ENCODE data around the gene GGT1.

The GGT1 gene

GRCh38 chr22:24571266-24571665 lies 31.7 kb upstream of the GGT1 start:
- Histone ChIP-seq H3K9ac (ENCODE audit: low read length) (no peak overlapping the region), H3K36me3 (ENCODE audit: control insufficient read depth, insufficient read depth, low read length) (peaks cover 9% of the 10 kb centered on the region), H3K27me3 (ENCODE audit: control insufficient read depth, insufficient read depth, low read length) (no peaks in the 10 kb centered on the region), H3K4me1 (ENCODE audit: control insufficient read depth, insufficient read depth, low read length) (no peaks in the 10 kb centered on the region), H3K4me3 (ENCODE audit: low read length) (no peak overlapping the region), H3K27ac (ENCODE audit: low read depth, low read length) (no peak overlapping the region)

- no peak overlapping the region for H3K27ac ChIP-seq (ENCODE audit: low read depth, low read length)
- no peak overlapping the region for H3K4me3 ChIP-seq (ENCODE audit: low read length)
- H3K4me1 ChIP-seq (ENCODE audit: control insufficient read depth, insufficient read depth, low read length): no peaks in the 10 kb centered on the region
- H3K36me3 ChIP-seq (ENCODE audit: control insufficient read depth, insufficient read depth, low read length): peaks cover 3% of the 10 kb centered on the region
- no peaks in the 10 kb centered on the region for H3K27me3 ChIP-seq (ENCODE audit: control insufficient read depth, insufficient read depth, low read length)
- H3K9ac ChIP-seq (ENCODE audit: low read length): no peak overlapping the region
These were observed 26.2 kb upstream of the GGT1 start for GRCh38 chr22:24576778-24577177.

GRCh38 chr22:24578355-24579257 lies 24.4 kb upstream of the GGT1 start:
- H3K27me3 ChIP-seq (ENCODE audit: control insufficient read depth, insufficient read depth, low read length): no peaks in the 10 kb centered on the region
- H3K36me3 ChIP-seq (ENCODE audit: control insufficient read depth, insufficient read depth, low read length): no peaks in the 10 kb centered on the region
- H3K4me3 ChIP-seq (ENCODE audit: low read length): no peak overlapping the region
- H3K4me1 ChIP-seq (ENCODE audit: control insufficient read depth, insufficient read depth, low read length): peaks cover 8% of the 10 kb centered on the region
- H3K27ac ChIP-seq (ENCODE audit: low read depth, low read length): no peak overlapping the region
- H3K9ac ChIP-seq (ENCODE audit: low read length): no peak overlapping the region

- Histone ChIP-seq H3K4me3 (ENCODE audit: low read length) (no peak overlapping the region), H3K27me3 (ENCODE audit: control insufficient read depth, insufficient read depth, low read length) (no peaks in the 10 kb centered on the region), H3K27ac (ENCODE audit: low read depth, low read length) (no peak overlapping the region), H3K9ac (ENCODE audit: low read length) (no peak overlapping the region), H3K4me1 (ENCODE audit: control insufficient read depth, insufficient read depth, low read length) (peaks cover 9% of the 10 kb centered on the region), H3K36me3 (ENCODE audit: control insufficient read depth, insufficient read depth, low read length) (no peaks in the 10 kb centered on the region)
These were observed 23.8 kb upstream of the GGT1 start for GRCh38 chr22:24579258-24579601.

GRCh38 chr22:24580276-24580675 lies 22.7 kb upstream of the GGT1 start:
- Histone ChIP-seq H3K27ac (ENCODE audit: low read depth, low read length) (no peak overlapping the region), H3K4me1 (ENCODE audit: control insufficient read depth, insufficient read depth, low read length) (peaks cover 9% of the 10 kb centered on the region), H3K9ac (ENCODE audit: low read length) (no peak overlapping the region)

GRCh38 chr22:24582056-24582814 lies 20.8 kb upstream of the GGT1 start:
- Histone ChIP-seq H3K9ac (ENCODE audit: low read length) (no peak overlapping the region), H3K4me1 (ENCODE audit: control insufficient read depth, insufficient read depth, low read length) (peaks cover 9% of the 10 kb centered on the region), H3K4me3 (ENCODE audit: low read length) (no peak overlapping the region), H3K27ac (ENCODE audit: low read depth, low read length) (no peak overlapping the region), H3K27me3 (ENCODE audit: control insufficient read depth, insufficient read depth, low read length) (no peaks in the 10 kb centered on the region), H3K36me3 (ENCODE audit: control insufficient read depth, insufficient read depth, low read length) (peaks cover under 1% of the 10 kb centered on the region)

More at GRCh38 chr22:24580276-24580675, 22.7 kb upstream of the GGT1 start:
- no peaks in the 10 kb centered on the region for H3K36me3 ChIP-seq (ENCODE audit: control insufficient read depth, insufficient read depth, low read length)
- H3K4me3 ChIP-seq (ENCODE audit: low read length): no peak overlapping the region
- no peaks in the 10 kb centered on the region for H3K27me3 ChIP-seq (ENCODE audit: control insufficient read depth, insufficient read depth, low read length)

- no peaks in the 10 kb centered on the region for H3K27me3 ChIP-seq (ENCODE audit: control insufficient read depth, insufficient read depth, low read length)
- H3K9ac ChIP-seq (ENCODE audit: low read length): no peak overlapping the region
- peak overlapping the region; percentile 30 for H3K4me3 ChIP-seq (ENCODE audit: low read length)
- peak overlapping the region; percentile 70 for H3K27ac ChIP-seq (ENCODE audit: low read depth, low read length)
- H3K36me3 ChIP-seq (ENCODE audit: control insufficient read depth, insufficient read depth, low read length): peaks cover 7% of the 10 kb centered on the region
- peaks cover 9% of the 10 kb centered on the region for H3K4me1 ChIP-seq (ENCODE audit: control insufficient read depth, insufficient read depth, low read length)
These were observed 19.5 kb upstream of the GGT1 start for GRCh38 chr22:24583221-24584165.

GRCh38 chr22:24584166-24584790 lies 18.7 kb upstream of the GGT1 start:
- H3K4me1 ChIP-seq (ENCODE audit: control insufficient read depth, insufficient read depth, low read length): peaks cover 9% of the 10 kb centered on the region
- no peak overlapping the region for H3K4me3 ChIP-seq (ENCODE audit: low read length)
- H3K27ac ChIP-seq (ENCODE audit: low read depth, low read length): peak overlapping the region; percentile 70
- no peaks in the 10 kb centered on the region for H3K27me3 ChIP-seq (ENCODE audit: control insufficient read depth, insufficient read depth, low read length)
- H3K9ac ChIP-seq (ENCODE audit: low read length): no peak overlapping the region
- H3K36me3 ChIP-seq (ENCODE audit: control insufficient read depth, insufficient read depth, low read length): peaks cover 10% of the 10 kb centered on the region

GRCh38 chr22:24584871-24585411 lies 18.1 kb upstream of the GGT1 start:
- Histone ChIP-seq H3K27me3 (ENCODE audit: control insufficient read depth, insufficient read depth, low read length) (no peaks in the 10 kb centered on the region), H3K4me1 (ENCODE audit: control insufficient read depth, insufficient read depth, low read length) (peaks cover 9% of the 10 kb centered on the region), H3K36me3 (ENCODE audit: control insufficient read depth, insufficient read depth, low read length) (peaks cover 10% of the 10 kb centered on the region), H3K9ac (ENCODE audit: low read length) (no peak overlapping the region), H3K4me3 (ENCODE audit: low read length) (no peak overlapping the region), H3K27ac (ENCODE audit: low read depth, low read length) (peak overlapping the region; percentile 70)

GRCh38 chr22:24585461-24585860 lies 17.5 kb upstream of the GGT1 start:
- Histone ChIP-seq H3K27ac (ENCODE audit: low read depth, low read length) (no peak overlapping the region), H3K4me1 (ENCODE audit: control insufficient read depth, insufficient read depth, low read length) (peaks cover 9% of the 10 kb centered on the region), H3K36me3 (ENCODE audit: control insufficient read depth, insufficient read depth, low read length) (peaks cover 10% of the 10 kb centered on the region)

GRCh38 chr22:24585927-24586546 lies 17.0 kb upstream of the GGT1 start:
- no peak overlapping the region for H3K27ac ChIP-seq (ENCODE audit: low read depth, low read length)
- no peak overlapping the region for H3K9ac ChIP-seq (ENCODE audit: low read length)

More at GRCh38 chr22:24585461-24585860, 17.5 kb upstream of the GGT1 start:
- Histone ChIP-seq H3K9ac (ENCODE audit: low read length) (no peak overlapping the region), H3K4me3 (ENCODE audit: low read length) (no peak overlapping the region), H3K27me3 (ENCODE audit: control insufficient read depth, insufficient read depth, low read length) (no peaks in the 10 kb centered on the region)

More at GRCh38 chr22:24585927-24586546, 17.0 kb upstream of the GGT1 start:
- H3K27me3 ChIP-seq (ENCODE audit: control insufficient read depth, insufficient read depth, low read length): no peaks in the 10 kb centered on the region
- H3K4me3 ChIP-seq (ENCODE audit: low read length): no peak overlapping the region
- peaks cover 9% of the 10 kb centered on the region for H3K4me1 ChIP-seq (ENCODE audit: control insufficient read depth, insufficient read depth, low read length)
- H3K36me3 ChIP-seq (ENCODE audit: control insufficient read depth, insufficient read depth, low read length): peaks cover 10% of the 10 kb centered on the region

All from rectal smooth muscle tissue (tissue), 1 donor.